Thoracic aorta (tissue), 2 donors: ENCODE measurements around the gene MBD3L4. TPM values are rescaled to one million over a fixed set of nuclear protein-coding genes. Genes with fewer than 3 reads are reported as not detected.
"Not testable (repeated sequence)": the region's sequence is repeated elsewhere in the genome, so short reads cannot be mapped to it uniquely, and the experiment has no call there.

Source experiments
- ATAC-seq: fragments of 150-250 bp; one replicate; pipeline ENCODE4 v1.8.0; 2017; ENCODE audit warnings: low read depth; ENCODE audit not compliant: insufficient number of reproducible peaks, low FRiP score
- DNase-seq: peaks from one replicate; pipeline ENCODE4 v3.0.0-alpha.2; 2020; ENCODE audit warnings: low spot score
- H3K27ac ChIP-seq, 2 donors: fragments of 200-600 bp; sonication (generic); 1 replicate in 1 of 2; 2 replicates in 1 of 2; pipeline ENCODE4 v1.5.1; 2016; ENCODE audit warnings: mild to moderate bottlenecking in 2 of 2, moderate library complexity in 2 of 2
- H3K27me3 ChIP-seq: fragments of 200-600 bp; sonication (generic); replicated peaks from 2 replicates; pipeline ENCODE4 v1.6.0; 2016; ENCODE audit warnings: mild to moderate bottlenecking; ENCODE audit not compliant: insufficient read depth
- H3K36me3 ChIP-seq: fragments of 200-600 bp; sonication (generic); one replicate; pipeline ENCODE4 v1.5.1; 2016
- H3K4me1 ChIP-seq, 2 donors: fragments of 200-600 bp; sonication (generic); 1 replicate in 1 of 2; 2 replicates in 1 of 2; pipeline versions ENCODE4 v1.5.1 to v1.6.0; 2016; ENCODE audit warnings: low read depth in 2 of 2, mild to moderate bottlenecking in 1 of 2; ENCODE audit not compliant: control insufficient read depth in 1 of 2
- H3K4me3 ChIP-seq: fragments of 200-600 bp; sonication (generic); 2 replicates; pipeline ENCODE4 v1.5.1; 2016; ENCODE audit warnings: mild to moderate bottlenecking
- H3K9me3 ChIP-seq: fragments of 200-600 bp; sonication (generic); 2 replicates; pipeline ENCODE4 v1.5.1; 2016
- total RNA-seq, 2 donors: library from RNA; depleted of rRNA; stranded (reverse); fragments of >200 nt; gene quantifications; one replicate each; pipeline versions ENCODE4 v1.1.0 to v1.2.3, GENCODE V29; 2016
- TF ChIP-seq, protein P1 (sequence below): fragments of 200-600 bp; sonication (generic); IDR thresholded peaks from one replicate; pipeline ENCODE4 v1.5.1; 2019; ENCODE audit warnings: antibody characterized with exemption

Gene MBD3L4
- total RNA-seq, 2 donors from 2014 or later: not detected

DNA sequence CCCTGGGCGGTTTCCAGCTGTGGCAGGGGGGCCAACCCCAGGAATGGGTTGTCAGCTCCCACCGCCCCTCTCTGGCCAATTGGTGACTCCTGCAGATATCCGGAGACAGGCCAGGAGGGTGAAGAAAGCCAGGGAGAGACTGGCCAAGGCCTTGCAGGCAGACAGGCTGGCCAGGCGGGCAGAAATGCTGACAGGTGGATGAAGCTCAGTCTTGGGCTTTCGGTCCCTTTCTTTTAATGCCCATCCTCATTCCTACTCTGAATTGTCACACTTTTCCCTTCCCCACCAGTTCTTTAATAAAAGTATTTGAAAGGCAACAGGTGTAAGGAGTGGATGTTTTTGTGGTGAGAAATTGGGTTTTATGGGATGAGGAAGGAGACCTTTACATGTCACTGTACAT lies 11.4 kb upstream of the MBD3L4 start:
- H3K27me3 ChIP-seq, H3K27ac ChIP-seq, H3K4me3 ChIP-seq, DNase-seq, H3K9me3 ChIP-seq, H3K36me3 ChIP-seq, H3K4me1 ChIP-seq, ATAC-seq: not testable (repeated sequence)

DNA sequence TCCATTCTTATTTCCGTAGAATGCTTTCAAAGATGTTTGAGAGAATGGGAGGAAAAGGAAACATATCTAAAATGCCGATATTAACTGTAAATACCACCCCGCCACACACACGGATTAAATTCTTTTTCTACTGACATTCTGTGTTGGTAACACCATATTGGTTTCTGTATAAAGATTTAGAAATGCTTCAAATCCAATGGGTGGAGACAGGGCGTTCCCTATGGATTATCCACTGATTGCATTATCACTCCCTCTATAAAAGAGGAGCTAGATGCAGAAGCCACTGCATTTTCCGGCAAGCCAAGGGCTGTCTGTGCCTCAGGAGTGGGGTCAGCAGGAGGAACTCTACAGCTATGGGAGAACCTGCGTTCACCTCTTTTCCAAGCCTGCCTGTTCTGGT lies 9.0 kb upstream of the MBD3L4 start, which contains the start of gene MBD3L2:
Gene MBD3L2, plus strand, starts transcription at position 301 of the 400 bp plus-strand sequence. Its CDS starts 53 bp downstream, at position 354.
- not testable (repeated sequence) for ATAC-seq, H3K4me3 ChIP-seq, H3K27ac ChIP-seq, H3K4me1 ChIP-seq, DNase-seq, H3K36me3 ChIP-seq, H3K9me3 ChIP-seq, H3K27me3 ChIP-seq

DNA sequence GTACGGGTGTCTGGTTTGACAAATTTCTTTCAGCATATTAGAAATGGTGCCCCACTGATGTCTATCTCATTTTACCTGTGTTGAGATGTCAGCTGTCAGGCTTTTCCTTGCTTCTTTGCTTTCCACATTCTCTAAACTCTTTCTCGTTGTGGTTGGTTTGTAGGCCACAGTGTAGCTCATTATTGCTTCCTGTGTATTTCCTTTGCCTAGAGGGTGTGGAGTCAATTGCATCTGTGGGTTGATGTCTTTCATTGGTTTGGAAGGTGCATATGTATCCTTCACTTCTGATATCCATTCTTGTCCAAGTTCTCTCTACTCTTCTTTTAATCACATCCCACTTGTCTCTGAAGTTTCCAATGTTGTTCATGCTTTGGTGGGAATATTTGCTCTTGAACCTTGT lies 1.6 kb upstream of the MBD3L4 start:
- ATAC-seq, H3K27me3 ChIP-seq, H3K36me3 ChIP-seq, H3K9me3 ChIP-seq, H3K27ac ChIP-seq, DNase-seq, H3K4me1 ChIP-seq, H3K4me3 ChIP-seq: not testable (repeated sequence)

DNA sequence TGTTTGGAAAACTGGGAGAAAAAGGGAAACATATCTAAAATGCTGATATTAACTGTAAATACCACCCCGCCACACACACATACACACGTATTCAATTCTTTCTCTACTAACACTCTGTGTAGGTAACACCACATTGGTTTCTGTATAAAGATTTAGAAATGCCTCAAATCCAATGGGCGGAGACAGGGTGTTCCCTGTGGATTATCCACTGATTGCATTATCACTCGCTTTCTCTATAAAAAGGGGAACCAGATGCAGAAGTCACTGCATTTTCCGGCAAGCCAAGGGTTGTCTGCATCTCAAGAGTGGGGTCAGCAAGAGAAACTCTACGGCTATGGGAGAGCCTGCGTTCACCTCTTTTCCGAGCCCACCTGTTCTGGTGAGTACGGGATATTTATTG lies 9.7 kb downstream of the MBD3L4 start, which contains the start of gene MBD3L5:
Gene MBD3L5, plus strand, starts transcription at position 301 of the 400 bp plus-strand sequence. Its CDS starts 34 bp downstream, at position 335.
- H3K4me3 ChIP-seq, ATAC-seq, H3K4me1 ChIP-seq, H3K27ac ChIP-seq, DNase-seq, H3K36me3 ChIP-seq, H3K27me3 ChIP-seq, H3K9me3 ChIP-seq: not testable (repeated sequence)

DNA sequence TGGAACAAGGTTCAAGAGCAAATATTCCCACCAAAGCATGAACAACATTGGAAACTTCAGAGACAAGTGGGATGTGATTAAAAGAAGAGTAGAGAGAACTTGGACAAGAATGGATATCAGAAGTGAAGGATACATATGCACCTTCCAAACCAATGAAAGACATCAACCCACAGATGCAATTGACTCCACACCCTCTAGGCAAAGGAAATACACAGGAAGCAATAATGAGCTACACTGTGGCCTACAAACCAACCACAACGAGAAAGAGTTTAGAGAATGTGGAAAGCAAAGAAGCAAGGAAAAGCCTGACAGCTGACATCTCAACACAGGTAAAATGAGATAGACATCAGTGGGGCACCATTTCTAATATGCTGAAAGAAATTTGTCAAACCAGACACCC lies 11.2 kb downstream of the MBD3L4 start:
- DNase-seq, H3K27ac ChIP-seq: not testable (repeated sequence)

DNA sequence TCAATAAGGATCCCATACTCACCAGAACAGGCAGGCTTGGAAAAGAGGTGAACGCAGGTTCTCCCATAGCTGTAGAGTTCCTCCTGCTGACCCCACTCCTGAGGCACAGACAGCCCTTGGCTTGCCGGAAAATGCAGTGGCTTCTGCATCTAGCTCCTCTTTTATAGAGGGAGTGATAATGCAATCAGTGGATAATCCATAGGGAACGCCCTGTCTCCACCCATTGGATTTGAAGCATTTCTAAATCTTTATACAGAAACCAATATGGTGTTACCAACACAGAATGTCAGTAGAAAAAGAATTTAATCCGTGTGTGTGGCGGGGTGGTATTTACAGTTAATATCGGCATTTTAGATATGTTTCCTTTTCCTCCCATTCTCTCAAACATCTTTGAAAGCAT lies 18.6 kb downstream of the MBD3L4 start, which contains the start of gene MBD3L2B:
Gene MBD3L2B, minus strand, starts transcription at position 101 of the 400 bp plus-strand sequence. Its CDS starts 34 bp downstream, at position 67.
- not testable (repeated sequence) for ATAC-seq, DNase-seq, H3K27ac ChIP-seq

More for the DNA sequence above, 11.2 kb downstream of the MBD3L4 start:
- not testable (repeated sequence) for H3K36me3 ChIP-seq, H3K4me1 ChIP-seq, ATAC-seq, H3K27me3 ChIP-seq, H3K4me3 ChIP-seq, H3K9me3 ChIP-seq

DNA sequence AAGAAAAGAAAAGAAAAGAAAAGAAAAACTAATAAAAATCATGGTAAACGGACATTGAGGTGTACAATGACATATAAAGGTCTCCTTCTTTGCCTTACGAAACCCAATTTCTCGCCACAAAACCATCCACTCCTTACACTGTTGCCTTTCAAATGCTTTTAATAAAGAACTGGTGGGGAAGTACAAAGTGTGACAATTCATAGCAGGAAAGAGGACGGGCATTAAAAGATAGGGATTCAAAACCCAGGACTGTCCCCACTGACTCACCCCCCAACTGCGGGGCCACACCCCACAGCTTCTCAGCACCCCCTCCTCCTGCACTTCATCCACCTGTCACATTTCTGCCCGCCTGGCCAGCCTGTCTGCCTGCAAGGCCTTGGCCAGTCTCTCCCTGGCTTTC lies 21.2 kb downstream of the MBD3L4 start:
- Histone ChIP-seq H3K9me3 (no peaks in the 10 kb centered on the region), H3K36me3 (no peaks in the 10 kb centered on the region), H3K27me3 (no peaks in the 10 kb centered on the region), H3K4me3 (no peak overlapping the region), H3K27ac (no peak overlapping the region), H3K4me1 (no peaks in the 10 kb centered on the region)
- TF ChIP-seq, protein P1, sequence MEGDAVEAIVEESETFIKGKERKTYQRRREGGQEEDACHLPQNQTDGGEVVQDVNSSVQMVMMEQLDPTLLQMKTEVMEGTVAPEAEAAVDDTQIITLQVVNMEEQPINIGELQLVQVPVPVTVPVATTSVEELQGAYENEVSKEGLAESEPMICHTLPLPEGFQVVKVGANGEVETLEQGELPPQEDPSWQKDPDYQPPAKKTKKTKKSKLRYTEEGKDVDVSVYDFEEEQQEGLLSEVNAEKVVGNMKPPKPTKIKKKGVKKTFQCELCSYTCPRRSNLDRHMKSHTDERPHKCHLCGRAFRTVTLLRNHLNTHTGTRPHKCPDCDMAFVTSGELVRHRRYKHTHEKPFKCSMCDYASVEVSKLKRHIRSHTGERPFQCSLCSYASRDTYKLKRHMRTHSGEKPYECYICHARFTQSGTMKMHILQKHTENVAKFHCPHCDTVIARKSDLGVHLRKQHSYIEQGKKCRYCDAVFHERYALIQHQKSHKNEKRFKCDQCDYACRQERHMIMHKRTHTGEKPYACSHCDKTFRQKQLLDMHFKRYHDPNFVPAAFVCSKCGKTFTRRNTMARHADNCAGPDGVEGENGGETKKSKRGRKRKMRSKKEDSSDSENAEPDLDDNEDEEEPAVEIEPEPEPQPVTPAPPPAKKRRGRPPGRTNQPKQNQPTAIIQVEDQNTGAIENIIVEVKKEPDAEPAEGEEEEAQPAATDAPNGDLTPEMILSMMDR: no peak
- DNase-seq (no peak), ATAC-seq (no peak)

More for the DNA sequence above, 18.6 kb downstream of the MBD3L4 start, which contains the start of gene MBD3L2B:
- H3K9me3 ChIP-seq, H3K27me3 ChIP-seq, H3K4me1 ChIP-seq, H3K36me3 ChIP-seq, H3K4me3 ChIP-seq: not testable (repeated sequence)

DNA sequence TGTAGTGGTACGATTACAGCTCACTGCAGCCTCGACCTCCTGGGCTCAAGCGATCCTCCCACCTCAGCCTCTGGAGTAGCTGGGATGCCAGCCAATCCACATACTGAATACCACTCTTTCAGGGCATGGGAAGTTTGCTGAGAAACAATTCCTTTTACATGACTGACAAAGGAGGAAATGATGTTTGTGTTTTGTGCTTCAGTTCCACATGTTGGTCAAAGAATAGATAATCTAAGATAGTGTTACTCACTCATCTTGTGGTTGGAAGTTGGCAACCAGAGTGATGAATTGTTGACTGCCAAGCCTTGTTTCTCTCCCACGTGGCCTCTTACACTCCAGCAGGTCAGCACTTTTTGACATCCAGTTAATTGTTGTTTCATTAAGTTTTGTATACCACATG lies 26.3 kb downstream of the MBD3L4 start:
- no peak overlapping the region for H3K4me3 ChIP-seq
- H3K9me3 ChIP-seq: no peaks in the 10 kb centered on the region
- ATAC-seq (no peak), DNase-seq (no peak)
- H3K4me1 ChIP-seq: no peaks in the 10 kb centered on the region
- H3K27ac ChIP-seq: no peak overlapping the region
- no peaks in the 10 kb centered on the region for H3K27me3 ChIP-seq
- TF ChIP-seq, protein P1: no peak
- no peaks in the 10 kb centered on the region for H3K36me3 ChIP-seq
